Measurements from ENCODE around the gene COL4A6.
A peak's percentile ranks its signal among the peaks of the same experiment; 100 is the strongest.
"Not testable (repeated sequence)": the region's sequence is repeated elsewhere in the genome, so short reads cannot be mapped to it uniquely, and the experiment has no call there.

The COL4A6 gene

DNA sequence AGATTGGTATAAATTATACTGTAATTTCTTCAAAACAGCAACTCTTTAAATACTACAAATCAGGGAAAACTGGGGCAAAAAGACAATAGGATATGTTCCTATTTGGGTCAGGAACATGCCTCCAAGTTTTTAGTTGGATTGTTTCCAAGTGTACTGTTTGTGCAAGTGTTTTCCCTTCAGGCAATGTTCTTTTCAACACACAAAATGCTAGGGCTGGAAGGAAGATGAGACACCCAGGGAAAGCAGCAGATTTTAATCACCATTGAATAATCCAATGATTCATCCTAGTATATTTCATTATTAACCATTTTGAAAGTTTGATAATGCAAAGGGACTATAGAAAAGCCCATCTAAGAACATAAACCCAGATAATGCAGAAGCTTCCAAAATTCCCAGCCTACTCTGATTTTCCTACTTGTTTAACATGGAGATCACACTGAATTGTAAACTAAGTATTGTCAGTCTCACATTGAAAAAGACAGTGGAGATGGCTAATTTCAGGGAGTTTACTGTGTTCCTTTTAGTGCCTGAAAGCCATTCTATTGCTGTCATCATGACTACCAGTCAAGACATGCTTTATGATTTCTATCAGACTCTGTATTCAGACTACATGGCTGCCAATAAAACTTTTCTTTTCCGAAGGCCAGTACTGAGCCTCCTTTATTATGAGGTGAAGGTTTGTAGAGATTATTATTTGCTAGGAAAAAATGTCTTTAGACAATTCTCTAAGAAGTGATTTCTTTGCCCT, 38.6 kb downstream of the COL4A6 start:
- Histone ChIP-seq H3K27me3 (ENCODE audit: insufficient read depth, insufficient read length) (no peaks in the 10 kb centered on the region), H3K36me3 (ENCODE audit: insufficient read depth, insufficient read length, low read length) (no peaks in the 10 kb centered on the region), H3K4me3 (ENCODE audit: insufficient read length, low read depth) (no peak overlapping the region), H3K9ac (ENCODE audit: insufficient read length, low read depth) (no peak overlapping the region), H3K9me3 (ENCODE audit: insufficient read depth, low read length) (no peaks in the 10 kb centered on the region), H3K4me1 (ENCODE audit: insufficient read depth, insufficient read length) (no peaks in the 10 kb centered on the region)
- TF ChIP-seq YY1 (IDR thresholded peaks at IDR 0.05; ENCODE audit: insufficient read depth, insufficient read length) (no peak), ZNF274 (IDR thresholded peaks at IDR 0.05; ENCODE audit: low read depth, low read length) (no peak), SUZ12 (IDR thresholded peaks at IDR 0.05; ENCODE audit: extremely low read depth, insufficient read depth, insufficient read length) (no peak)
- DNase-seq (ENCODE audit: low read depth, low spot score) = no peak

- no peaks in the 10 kb centered on the region for H3K36me3 ChIP-seq (ENCODE audit: insufficient read depth, insufficient read length, low read length)
- no peaks in the 10 kb centered on the region for H3K9me3 ChIP-seq (ENCODE audit: insufficient read depth, low read length)
- no peak overlapping the region for H3K9ac ChIP-seq (ENCODE audit: insufficient read length, low read depth)
- H3K4me1 ChIP-seq (ENCODE audit: insufficient read depth, insufficient read length) = no peaks in the 10 kb centered on the region
- DNase-seq (ENCODE audit: low read depth, low spot score) = no peak
- no peak for TF ChIP-seq ZNF274 (IDR thresholded peaks at IDR 0.05; ENCODE audit: low read depth, low read length)
- TF ChIP-seq SUZ12 (IDR thresholded peaks at IDR 0.05; ENCODE audit: extremely low read depth, insufficient read depth, insufficient read length) = no peak
- no peak for TF ChIP-seq YY1 (IDR thresholded peaks at IDR 0.05; ENCODE audit: insufficient read depth, insufficient read length)
- no peak overlapping the region for H3K4me3 ChIP-seq (ENCODE audit: insufficient read length, low read depth)
- H3K27me3 ChIP-seq (ENCODE audit: insufficient read depth, insufficient read length) = no peaks in the 10 kb centered on the region
These were observed 40.4 kb downstream of the COL4A6 start for GRCh38 chrX:108397627-108398391.

DNA sequence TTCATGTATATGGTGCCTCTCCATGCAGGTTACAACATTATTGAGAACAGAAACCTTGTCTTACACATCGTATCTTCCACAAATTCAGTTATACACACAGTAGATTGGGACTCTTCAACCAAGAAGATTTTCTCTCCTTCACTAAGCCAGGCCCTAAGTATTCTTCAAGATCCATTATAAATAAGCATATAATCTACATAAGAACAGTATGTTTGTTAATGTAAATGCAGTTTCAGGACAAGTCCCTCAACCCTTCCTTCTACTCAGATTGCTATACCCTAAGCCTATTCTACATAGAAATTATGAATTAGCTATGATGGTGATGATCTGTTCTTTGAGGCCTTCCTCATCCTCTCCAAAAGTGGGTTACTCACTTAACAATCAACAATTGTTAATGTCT, 41.2 kb downstream of the COL4A6 start:
- TF ChIP-seq SUZ12 (IDR thresholded peaks at IDR 0.05; ENCODE audit: extremely low read depth, insufficient read depth, insufficient read length) (no peak), YY1 (IDR thresholded peaks at IDR 0.05; ENCODE audit: insufficient read depth, insufficient read length) (no peak), ZNF274 (IDR thresholded peaks at IDR 0.05; ENCODE audit: low read depth, low read length) (no peak)
- Histone ChIP-seq H3K4me3 (ENCODE audit: insufficient read length, low read depth) (no peak overlapping the region), H3K9ac (ENCODE audit: insufficient read length, low read depth) (no peak overlapping the region), H3K4me1 (ENCODE audit: insufficient read depth, insufficient read length) (no peaks in the 10 kb centered on the region), H3K36me3 (ENCODE audit: insufficient read depth, insufficient read length, low read length) (no peaks in the 10 kb centered on the region), H3K27me3 (ENCODE audit: insufficient read depth, insufficient read length) (no peaks in the 10 kb centered on the region), H3K9me3 (ENCODE audit: insufficient read depth, low read length) (no peaks in the 10 kb centered on the region)
- DNase-seq (ENCODE audit: low read depth, low spot score) = no peak

DNA sequence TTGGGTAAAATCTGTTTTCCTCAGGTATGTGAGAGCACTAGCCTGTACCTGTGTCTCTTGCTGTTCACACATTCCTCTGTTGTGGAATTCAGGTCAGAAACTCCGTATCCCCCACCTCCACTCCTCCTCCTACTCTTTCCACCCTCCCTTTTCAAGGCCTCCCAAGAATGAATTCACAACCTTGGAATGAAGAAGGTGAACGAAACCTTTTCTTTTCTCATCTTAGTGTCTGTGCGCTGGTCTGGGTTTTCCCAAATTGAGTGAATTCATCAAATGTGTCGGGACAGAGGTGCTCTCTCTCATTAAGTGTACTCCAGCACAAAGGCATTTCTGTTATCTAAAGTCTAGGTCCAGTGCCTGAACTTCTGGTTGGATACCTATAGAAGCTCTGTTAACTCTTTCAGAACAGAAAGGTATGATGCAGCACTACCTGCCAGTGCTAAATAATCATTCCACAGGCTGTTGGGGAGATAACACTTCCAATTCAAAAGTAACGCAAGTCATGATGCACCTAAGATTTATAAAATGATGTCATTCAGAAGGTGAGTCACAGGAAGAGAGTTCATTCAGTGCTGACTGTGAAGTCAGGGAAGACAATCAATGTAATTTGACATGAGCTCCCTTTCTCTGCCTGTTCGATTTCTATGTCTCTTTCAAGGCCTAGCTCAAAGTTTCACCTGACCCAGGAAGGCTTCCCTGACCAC, 41.9 kb downstream of the COL4A6 start:
- TF ChIP-seq SUZ12 (IDR thresholded peaks at IDR 0.05; ENCODE audit: extremely low read depth, insufficient read depth, insufficient read length) (no peak), YY1 (IDR thresholded peaks at IDR 0.05; ENCODE audit: insufficient read depth, insufficient read length) (no peak)
- H3K27me3 ChIP-seq (ENCODE audit: insufficient read depth, insufficient read length) = no peaks in the 10 kb centered on the region
- H3K4me3 ChIP-seq (ENCODE audit: insufficient read length, low read depth) = no peak overlapping the region
- H3K4me1 ChIP-seq (ENCODE audit: insufficient read depth, insufficient read length) = no peaks in the 10 kb centered on the region
- no peaks in the 10 kb centered on the region for H3K9me3 ChIP-seq (ENCODE audit: insufficient read depth, low read length)
- DNase-seq (ENCODE audit: low read depth, low spot score) = peak; percentile 25
- no peaks in the 10 kb centered on the region for H3K36me3 ChIP-seq (ENCODE audit: insufficient read depth, insufficient read length, low read length)
- no peak overlapping the region for H3K9ac ChIP-seq (ENCODE audit: insufficient read length, low read depth)

DNA sequence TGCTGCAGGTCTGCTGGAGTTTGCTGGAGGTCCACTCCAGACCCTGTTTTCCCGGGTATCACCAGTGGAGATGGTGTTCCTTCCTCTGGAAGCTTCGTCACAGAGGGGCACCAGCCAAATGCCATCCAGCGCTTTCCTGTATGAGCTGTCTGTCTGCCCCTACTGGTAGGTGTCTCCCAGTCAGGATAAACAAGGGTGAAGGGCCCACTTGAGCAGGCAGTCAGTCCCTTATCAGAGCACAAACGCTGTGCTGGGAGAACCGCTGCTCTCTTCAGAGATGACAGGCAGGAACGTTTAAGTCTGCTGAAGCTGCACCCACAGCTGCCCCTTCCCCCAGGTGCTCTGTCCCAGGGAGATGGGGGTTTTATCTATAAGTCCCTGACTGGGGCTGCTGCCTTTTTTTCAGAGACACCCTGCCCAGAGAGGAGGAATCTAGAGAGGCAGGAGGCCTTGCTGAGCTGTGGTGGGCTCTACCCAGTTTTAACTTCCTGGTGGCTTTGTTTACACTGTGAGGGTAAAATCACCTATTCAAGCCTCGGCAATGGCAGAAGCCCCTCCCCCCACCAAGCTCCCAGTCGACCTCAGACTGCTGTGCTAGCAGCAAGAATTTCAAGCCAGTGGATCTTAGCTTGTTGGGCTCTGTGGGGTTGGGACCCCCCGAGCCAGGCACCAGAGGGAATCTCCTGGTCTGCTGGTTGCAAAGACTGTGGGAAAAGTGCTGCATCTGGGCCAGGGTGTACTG, 47.1 kb downstream of the COL4A6 start:
- H3K4me3 ChIP-seq (ENCODE audit: insufficient read length, low read depth); H3K9ac ChIP-seq (ENCODE audit: insufficient read length, low read depth); H3K36me3 ChIP-seq (ENCODE audit: insufficient read depth, insufficient read length, low read length); H3K4me1 ChIP-seq (ENCODE audit: insufficient read depth, insufficient read length); H3K27me3 ChIP-seq (ENCODE audit: insufficient read depth, insufficient read length); H3K9me3 ChIP-seq (ENCODE audit: insufficient read depth, low read length): not testable (repeated sequence)
- DNase-seq (ENCODE audit: low read depth, low spot score) = peak; percentile 40

- H3K36me3 ChIP-seq (ENCODE audit: insufficient read depth, insufficient read length, low read length) = no peaks in the 10 kb centered on the region
- H3K9ac ChIP-seq (ENCODE audit: insufficient read length, low read depth) = no peak overlapping the region
- H3K9me3 ChIP-seq (ENCODE audit: insufficient read depth, low read length) = no peaks in the 10 kb centered on the region
- no peak for DNase-seq (ENCODE audit: low read depth, low spot score)
- TF ChIP-seq YY1 (IDR thresholded peaks at IDR 0.05; ENCODE audit: insufficient read depth, insufficient read length) (no peak), SUZ12 (IDR thresholded peaks at IDR 0.05; ENCODE audit: extremely low read depth, insufficient read depth, insufficient read length) (no peak), ZNF274 (IDR thresholded peaks at IDR 0.05; ENCODE audit: low read depth, low read length) (no peak)
- no peaks in the 10 kb centered on the region for H3K4me1 ChIP-seq (ENCODE audit: insufficient read depth, insufficient read length)
- H3K4me3 ChIP-seq (ENCODE audit: insufficient read length, low read depth) = no peak overlapping the region
- H3K27me3 ChIP-seq (ENCODE audit: insufficient read depth, insufficient read length) = no peaks in the 10 kb centered on the region
These were observed 53.4 kb downstream of the COL4A6 start for GRCh38 chrX:108384783-108385182.

GRCh38 chrX:108380222-108380621, 58.0 kb downstream of the COL4A6 start:
- Histone ChIP-seq H3K4me1 (ENCODE audit: insufficient read depth, insufficient read length) (no peaks in the 10 kb centered on the region), H3K36me3 (ENCODE audit: insufficient read depth, insufficient read length, low read length) (no peaks in the 10 kb centered on the region), H3K9me3 (ENCODE audit: insufficient read depth, low read length) (no peaks in the 10 kb centered on the region), H3K27me3 (ENCODE audit: insufficient read depth, insufficient read length) (no peaks in the 10 kb centered on the region), H3K9ac (ENCODE audit: insufficient read length, low read depth) (no peak overlapping the region), H3K4me3 (ENCODE audit: insufficient read length, low read depth) (no peak overlapping the region)
- no peak for DNase-seq (ENCODE audit: low read depth, low spot score)
- TF ChIP-seq YY1 (IDR thresholded peaks at IDR 0.05; ENCODE audit: insufficient read depth, insufficient read length) (no peak), ZNF274 (IDR thresholded peaks at IDR 0.05; ENCODE audit: low read depth, low read length) (no peak), SUZ12 (IDR thresholded peaks at IDR 0.05; ENCODE audit: extremely low read depth, insufficient read depth, insufficient read length) (no peak)

DNA sequence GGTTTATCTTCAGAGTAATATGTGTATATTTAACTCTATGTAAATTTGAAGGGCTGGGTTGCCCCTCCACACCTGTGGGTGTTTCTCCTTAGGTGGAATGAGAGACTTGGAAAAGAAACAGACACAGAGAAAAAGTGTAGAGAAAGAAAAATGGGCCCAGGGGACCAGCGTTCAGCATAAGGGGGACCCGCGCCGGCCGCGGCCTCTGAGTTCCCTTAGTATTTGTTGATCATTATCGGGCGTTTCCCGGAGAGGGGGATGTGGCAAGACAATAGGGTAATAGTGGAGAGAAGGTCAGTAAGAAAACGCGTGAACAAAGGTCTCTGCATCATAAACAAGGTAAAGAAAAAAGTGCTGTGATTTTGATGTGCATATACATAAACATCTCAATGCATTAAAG, 61.4 kb downstream of the COL4A6 start:
- H3K9ac ChIP-seq (ENCODE audit: insufficient read length, low read depth); H3K4me3 ChIP-seq (ENCODE audit: insufficient read length, low read depth); H3K27me3 ChIP-seq (ENCODE audit: insufficient read depth, insufficient read length); H3K36me3 ChIP-seq (ENCODE audit: insufficient read depth, insufficient read length, low read length); DNase-seq (ENCODE audit: low read depth, low spot score); H3K9me3 ChIP-seq (ENCODE audit: insufficient read depth, low read length); H3K4me1 ChIP-seq (ENCODE audit: insufficient read depth, insufficient read length): not testable (repeated sequence)

GRCh38 chrX:108375591-108375990, 62.6 kb downstream of the COL4A6 start:
- not testable (repeated sequence) for H3K36me3 ChIP-seq (ENCODE audit: insufficient read depth, insufficient read length, low read length); H3K4me1 ChIP-seq (ENCODE audit: insufficient read depth, insufficient read length); H3K27me3 ChIP-seq (ENCODE audit: insufficient read depth, insufficient read length); H3K9me3 ChIP-seq (ENCODE audit: insufficient read depth, low read length); DNase-seq (ENCODE audit: low read depth, low spot score); H3K9ac ChIP-seq (ENCODE audit: insufficient read length, low read depth); H3K4me3 ChIP-seq (ENCODE audit: insufficient read length, low read depth)

Data from NT2/D1 (cell line).